ENCODE measurements around the gene ADH7.

DNA sequence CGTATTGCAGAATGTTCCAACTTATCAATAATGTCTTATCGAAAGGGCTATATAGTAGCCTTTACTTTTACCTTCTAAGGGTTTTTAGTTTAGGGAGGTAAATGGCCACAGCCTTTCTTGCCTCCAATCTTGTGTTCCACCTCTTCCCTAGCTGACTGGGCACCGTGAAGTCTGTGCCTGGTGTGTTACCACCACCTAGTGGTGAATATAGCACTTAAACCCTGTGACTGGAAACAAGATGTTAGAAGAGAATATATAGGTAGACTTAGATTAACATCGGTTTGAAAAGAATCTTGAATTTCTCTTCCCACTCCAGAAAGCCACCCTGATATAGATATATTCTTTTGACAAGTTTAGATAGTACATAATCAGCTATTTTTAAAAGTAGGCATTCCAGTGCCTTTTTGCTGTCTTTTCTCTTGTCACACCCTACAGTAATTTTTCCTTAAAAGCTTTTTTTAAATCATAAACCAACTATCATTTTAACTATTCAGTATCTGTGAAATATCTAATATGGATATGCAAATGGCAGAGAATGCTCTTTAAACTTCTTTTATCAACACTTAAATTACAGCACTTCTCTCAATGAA, 27.8 kb upstream of the ADH7 start:
- TF ChIP-seq, protein P1, sequence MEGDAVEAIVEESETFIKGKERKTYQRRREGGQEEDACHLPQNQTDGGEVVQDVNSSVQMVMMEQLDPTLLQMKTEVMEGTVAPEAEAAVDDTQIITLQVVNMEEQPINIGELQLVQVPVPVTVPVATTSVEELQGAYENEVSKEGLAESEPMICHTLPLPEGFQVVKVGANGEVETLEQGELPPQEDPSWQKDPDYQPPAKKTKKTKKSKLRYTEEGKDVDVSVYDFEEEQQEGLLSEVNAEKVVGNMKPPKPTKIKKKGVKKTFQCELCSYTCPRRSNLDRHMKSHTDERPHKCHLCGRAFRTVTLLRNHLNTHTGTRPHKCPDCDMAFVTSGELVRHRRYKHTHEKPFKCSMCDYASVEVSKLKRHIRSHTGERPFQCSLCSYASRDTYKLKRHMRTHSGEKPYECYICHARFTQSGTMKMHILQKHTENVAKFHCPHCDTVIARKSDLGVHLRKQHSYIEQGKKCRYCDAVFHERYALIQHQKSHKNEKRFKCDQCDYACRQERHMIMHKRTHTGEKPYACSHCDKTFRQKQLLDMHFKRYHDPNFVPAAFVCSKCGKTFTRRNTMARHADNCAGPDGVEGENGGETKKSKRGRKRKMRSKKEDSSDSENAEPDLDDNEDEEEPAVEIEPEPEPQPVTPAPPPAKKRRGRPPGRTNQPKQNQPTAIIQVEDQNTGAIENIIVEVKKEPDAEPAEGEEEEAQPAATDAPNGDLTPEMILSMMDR (conservative IDR thresholded peaks at IDR 0.05; ENCODE audit: low read depth in 2 of 2) = peak; percentile 92 to 95
- TF ChIP-seq EZH2phosphoT487 (IDR thresholded peaks at IDR 0.05; ENCODE audit: unreplicated experiment) (no peak), POLR2AphosphoS5 (IDR thresholded peaks at IDR 0.05; ENCODE audit: low read depth) (no peak)
